Activated CD8-positive, alpha-beta memory T cell treated with anti-CD3 and anti-CD28 coated beads, Interleukin-2, amount 50 U/mL, for 1 hour (primary cell): ENCODE data around the gene ARL6IP4.
"Not testable (repeated sequence)": the region's sequence is repeated elsewhere in the genome, so short reads cannot be mapped to it uniquely, and the experiment has no call there.

Experiments used
- DNase-seq: peaks from one replicate; pipeline ENCODE4 v3.0.0-alpha.2; 2020; ENCODE audit errors: extremely low read depth

The ARL6IP4 gene

DNA sequence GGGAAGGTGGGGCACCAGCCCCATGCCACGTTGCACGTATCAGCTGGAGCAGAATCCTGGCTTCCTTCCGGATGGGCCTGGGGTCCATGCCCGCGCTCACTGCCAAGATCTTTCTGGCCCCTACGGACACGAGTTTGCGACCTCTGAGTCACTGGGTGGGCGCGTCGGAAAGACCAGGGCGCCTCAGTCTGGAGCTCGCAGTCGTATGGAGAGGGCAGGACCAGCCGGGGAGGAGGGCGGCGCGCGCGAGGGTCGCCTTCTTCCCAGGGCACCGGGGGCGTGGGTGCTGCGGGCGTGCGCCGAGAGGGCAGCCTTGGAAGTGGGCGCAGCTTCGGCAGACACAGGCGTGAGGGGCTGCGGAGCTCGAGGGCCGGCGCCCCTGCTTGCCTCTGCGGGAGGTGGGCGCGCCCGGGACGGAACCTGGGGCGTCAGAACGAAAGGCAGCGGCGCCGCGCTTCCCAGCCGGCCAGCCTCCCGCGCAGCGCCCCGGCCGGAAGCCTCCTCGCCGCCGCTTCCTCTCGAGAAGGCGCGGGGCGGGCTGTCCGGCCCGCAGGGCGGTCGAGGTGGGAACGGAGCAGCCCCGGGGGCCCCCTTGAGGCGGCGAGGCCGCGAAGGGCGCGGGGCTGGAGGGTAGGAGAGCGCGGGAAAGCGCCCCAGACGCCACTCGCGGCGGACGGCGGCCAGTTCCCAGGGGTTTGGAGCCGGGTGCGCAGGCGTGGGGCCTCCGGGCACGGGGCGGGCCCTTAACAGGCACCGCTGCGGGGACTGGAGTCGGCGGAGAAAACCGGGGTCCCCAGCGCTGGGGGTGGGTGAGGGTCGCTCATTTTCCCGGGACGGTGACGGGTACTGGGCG lies at the start of gene ARL6IP4:
TSS of gene ARL6IP4 (plus strand) at position 499 of the 853 bp plus-strand sequence. CDS start 459 bp downstream, outside the sequence.
- no peak for DNase-seq

DNA sequence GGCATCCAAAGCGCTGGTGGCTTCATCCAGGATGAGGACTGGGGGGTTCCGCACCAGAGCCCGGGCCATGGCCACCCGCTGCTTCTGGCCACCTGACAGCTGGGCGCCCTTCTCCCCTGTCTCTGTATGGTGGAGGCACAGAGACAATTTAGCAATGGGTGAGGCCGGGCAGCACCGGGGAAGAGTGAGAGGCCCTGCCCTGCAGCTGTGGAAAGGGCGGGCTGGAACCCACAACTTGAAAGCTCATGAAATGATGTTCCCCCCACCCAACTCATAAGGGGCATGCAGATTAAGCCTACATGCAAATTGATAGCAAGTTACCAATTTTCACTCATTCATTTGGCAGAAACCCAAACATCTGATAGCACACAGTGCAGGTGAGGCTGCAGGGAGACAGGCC lies 48.3 kb upstream of the ARL6IP4 start:
- DNase-seq, result no peak

GRCh38 chr12:122934722-122935121 lies 45.8 kb upstream of the ARL6IP4 start:
- DNase-seq, result no peak

DNA sequence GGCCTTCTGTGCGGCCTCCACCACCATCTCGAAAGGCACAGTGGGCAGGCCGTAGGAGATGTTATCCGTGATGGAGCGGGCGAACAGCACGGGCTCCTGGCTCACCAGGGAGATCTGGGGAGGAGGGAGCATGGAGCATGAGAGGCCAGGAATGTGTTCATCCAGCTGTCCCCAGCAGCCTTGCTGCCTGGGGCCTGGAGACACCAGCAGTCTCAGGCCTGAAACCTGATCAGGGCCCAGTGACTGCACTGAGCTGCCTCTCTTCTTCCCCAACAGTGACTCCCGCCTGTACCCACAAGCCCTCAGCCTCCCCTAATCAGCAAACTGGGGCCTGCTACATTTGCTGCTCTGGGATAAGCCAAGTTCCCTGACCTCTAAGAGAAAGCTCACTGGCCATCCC lies 45.2 kb upstream of the ARL6IP4 start:
- no peak for DNase-seq

DNA sequence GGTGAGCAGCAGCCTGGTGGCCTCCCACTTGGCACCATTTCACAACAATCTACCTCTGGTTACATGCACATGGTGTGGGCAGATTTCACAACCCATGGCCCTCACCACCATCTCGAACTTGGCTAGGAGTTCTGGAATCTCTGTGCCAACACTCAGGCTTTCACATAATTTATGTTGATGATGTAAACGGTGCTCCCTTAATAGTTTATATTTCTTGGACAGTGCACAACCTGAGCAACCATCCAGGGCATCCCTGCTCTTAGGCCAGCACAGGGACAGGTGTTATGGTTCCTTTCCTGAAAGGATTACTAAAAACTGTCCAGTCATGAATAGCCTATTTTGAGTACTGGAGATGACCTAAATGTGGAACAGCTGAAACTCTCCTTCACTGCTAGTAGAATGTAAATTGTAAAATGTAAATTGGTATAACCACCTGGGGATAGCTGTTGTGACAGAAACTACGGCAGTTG lies 42.8 kb upstream of the ARL6IP4 start:
- no peak for DNase-seq

DNA sequence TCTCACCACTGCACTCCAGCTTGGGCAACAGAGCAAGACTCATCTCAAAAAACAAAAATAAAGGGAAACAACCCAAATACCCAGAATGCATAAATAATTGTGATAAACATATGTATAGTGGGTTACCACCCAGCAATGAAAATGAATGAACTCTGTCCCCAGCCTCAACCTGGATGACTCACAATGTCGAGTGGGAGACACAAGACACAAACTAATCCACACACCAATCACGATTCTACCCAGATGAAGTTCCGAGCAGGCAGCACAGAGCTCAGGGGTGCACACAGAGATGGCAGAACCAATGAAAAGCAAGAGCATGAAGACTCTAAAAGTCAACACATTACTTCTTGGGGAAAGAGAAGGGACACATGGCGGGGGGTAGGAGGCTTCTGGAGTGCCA lies 41.4 kb upstream of the ARL6IP4 start:
- no peak for DNase-seq

GRCh38 chr12:122941351-122941750 lies 39.1 kb upstream of the ARL6IP4 start:
- not testable (repeated sequence) for DNase-seq

DNA sequence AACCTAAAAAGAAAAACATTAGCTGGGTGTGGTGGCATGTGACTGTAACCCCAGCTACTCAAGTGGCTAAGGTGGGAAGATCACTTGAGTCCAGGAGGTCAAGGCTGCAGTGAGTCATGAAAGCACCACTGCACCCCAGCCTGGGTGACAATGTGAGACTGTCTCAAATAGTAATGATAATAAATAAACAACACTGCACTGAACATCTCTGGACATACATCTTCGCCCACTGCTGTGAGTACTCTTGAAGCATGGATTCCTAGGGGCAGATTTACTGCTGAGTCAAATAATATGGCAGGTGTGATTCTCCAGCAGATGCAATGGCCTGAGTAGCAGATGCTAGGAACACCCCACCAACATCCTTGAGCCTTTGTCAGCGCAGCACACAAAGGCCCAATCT lies 37.8 kb upstream of the ARL6IP4 start:
- no peak for DNase-seq

DNA sequence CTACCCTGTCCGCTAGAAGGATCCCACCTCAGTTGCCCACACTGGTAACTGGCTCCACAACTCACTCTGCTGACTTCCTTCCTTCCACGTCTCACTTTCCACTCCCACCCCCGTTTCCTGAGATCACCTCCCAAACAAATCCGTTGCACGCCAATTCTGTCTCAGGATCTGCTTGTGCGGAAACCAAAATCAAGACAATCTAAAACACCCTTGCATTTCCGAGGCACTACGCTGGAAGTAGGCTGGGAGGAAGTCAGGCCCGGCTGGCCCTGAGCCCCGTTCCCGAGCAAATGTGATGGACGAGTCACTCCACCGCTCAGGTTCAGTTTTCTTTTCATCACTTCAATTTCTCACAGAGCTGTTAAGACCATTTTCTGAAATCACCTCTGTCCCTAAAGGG lies 37.3 kb upstream of the ARL6IP4 start:
- no peak for DNase-seq

DNA sequence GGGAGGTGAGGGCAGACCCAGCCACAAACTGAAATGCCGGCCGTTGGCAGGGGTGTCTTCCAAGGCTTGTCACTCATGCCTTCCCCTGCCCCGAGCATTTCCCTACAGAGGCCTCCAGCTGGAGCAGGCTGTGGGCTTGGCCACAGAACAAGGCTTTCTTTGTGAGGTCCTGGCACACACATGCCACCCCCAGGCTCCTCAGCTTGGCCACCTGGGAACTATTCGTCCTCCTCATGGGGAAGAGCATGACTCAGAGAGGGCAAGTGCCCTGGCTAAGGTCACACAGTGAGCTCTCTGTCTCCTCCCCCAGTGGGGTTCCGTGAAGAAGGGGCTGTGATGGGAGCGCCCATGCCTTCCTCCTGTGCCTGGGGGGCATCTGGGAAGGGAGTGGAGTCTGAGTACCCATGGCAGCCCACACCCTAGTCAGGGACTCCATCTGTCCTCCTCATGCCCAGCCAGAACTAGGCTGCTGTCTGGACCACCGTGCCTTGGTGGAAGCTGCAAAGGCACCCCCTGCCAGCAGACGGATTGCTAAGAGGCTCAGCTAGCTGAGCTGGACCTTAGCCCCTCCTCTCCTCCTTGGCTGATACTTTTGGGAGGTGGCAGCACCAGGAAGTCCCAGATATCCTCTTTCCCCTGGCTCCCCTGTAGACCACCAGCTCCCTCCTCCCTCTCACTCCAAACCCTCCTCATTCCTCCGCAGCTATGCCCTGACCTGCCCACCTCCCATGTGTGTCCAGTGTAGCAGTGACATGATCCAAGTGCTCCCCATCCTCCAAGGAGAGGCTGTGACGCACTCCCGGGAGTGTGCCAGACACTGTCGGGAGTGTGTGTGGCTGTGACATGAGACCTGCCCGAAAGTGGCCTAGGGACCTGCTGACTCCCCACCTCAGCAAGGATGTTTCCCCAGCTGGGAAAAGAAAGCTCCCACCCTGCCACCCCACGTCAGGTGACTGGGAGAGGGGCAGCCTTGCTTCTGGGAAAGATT lies 35.6 kb upstream of the ARL6IP4 start:
- DNase-seq, result no peak

DNA sequence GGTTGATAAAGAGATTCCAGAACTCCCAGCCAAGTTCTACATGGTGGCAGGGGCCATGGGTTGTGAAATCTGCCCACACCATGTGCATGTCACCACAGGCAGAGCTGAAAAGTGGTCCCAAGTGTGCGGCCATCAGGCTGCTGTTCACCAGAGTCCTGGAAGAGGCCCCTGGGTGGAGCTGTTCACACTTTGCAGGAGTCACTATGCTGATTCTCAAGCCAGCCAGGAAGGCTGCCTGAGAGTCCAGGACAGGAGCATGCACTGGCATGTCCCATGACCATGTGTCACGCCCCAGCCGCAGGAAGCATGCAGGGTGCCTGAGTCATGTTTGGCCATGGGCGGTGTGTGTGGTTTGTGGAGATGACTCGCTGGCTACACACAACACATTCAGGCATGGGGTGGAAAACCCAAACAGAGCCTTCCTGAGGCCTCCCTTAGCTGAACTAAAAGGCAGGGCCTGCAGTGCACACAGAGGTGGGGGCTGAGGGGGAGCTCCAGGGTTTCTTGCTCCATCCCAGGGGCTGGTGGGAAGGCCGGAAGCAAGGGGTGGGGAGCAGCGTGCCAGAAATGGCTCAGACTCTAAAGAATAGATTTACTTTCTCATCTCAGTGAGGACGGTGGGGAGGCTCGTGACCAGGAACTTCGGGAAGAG lies 33.7 kb upstream of the ARL6IP4 start:
- DNase-seq, result peak; percentile 21

- DNase-seq, result no peak
These were observed 33.1 kb upstream of the ARL6IP4 start for GRCh38 chr12:122947352-122947792.

DNA sequence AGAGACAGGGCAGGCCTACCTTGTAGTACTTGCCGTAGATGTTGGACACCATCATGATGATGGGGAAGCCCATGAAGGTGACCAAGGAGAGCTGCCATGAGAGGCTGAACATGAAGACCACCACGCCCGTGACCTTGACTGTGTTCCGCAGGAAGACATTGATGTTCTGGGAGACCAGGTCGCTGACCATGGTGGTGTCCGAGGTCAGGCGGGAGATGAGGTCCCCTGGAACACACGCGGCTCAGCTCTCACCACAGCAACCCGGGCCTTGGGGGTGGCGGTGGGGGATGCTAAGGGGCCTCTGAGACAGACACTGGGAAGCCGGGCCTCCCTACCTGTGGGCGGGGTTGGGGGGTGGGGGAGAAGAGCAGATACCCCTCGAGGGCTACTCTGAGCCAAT lies 31.9 kb upstream of the ARL6IP4 start:
- DNase-seq, result no peak

DNA sequence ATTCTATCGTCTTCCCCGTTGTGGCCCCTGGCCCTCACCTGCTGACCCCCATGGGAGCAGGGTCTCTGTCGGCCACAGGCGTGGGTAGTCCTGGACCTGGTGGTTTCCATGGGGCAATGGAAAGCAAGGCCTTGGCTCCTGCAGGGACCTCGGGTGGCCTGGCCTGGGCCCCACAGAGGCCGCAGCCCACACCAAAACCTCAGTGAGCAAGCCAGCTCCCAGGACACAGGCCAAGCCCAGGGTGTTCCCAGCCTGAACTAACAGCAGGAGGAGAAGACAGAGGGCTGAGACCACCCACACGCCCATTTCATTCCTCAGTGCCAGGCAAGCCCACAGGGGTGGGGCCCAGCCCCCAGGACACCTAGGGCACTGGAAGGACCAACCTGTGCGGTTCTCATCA lies 31.1 kb upstream of the ARL6IP4 start:
- no peak for DNase-seq

GRCh38 chr12:122949816-122950675 lies 30.4 kb upstream of the ARL6IP4 start:
- DNase-seq, result no peak

DNA sequence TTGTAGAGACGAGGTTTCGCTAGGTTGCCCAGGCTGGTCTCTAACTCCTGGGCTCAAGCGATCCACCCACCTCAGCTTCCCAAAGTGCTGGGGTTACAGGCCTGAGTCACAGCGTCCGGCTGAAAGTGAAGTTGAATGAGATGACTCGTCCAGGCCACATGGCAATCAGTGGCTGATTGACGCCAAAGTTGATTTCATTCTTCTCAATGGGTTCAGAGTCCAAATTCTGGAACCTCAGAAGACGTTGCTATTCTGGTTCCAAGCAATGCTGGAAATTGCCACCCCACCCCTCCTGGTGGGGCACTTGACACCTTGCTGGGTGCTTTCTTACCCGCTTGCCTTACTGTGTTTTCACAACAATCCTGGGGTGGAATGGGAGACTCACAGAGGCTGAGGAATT lies 29.1 kb upstream of the ARL6IP4 start:
- no peak for DNase-seq

GRCh38 chr12:122951979-122952892 lies 28.2 kb upstream of the ARL6IP4 start:
- DNase-seq, result peak; percentile 38

- DNase-seq, result no peak
These were observed 25.3 kb upstream of the ARL6IP4 start for GRCh38 chr12:122955156-122955555.

DNA sequence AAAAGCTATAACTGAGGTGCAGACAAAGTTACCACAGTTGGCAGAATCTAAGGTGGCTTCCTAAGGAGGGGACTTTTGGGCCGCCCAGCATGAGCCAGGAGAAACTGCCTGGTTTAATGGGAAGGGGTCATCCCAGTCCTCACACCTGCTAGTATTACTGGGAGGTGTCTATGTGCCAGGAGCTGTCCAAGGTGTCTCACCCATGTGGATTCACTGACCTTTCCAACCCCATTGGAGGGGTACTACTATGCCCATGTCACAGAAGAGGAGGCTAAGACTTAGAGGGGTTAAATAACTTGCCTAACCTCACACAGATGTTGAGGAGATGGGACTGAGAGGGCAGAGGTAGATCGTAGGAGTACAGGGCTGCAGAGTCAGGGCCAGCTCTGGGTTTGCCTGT lies 24.4 kb upstream of the ARL6IP4 start:
- DNase-seq, result no peak
